ENCODE results near the gene PRKCE.

The PRKCE gene

DNA sequence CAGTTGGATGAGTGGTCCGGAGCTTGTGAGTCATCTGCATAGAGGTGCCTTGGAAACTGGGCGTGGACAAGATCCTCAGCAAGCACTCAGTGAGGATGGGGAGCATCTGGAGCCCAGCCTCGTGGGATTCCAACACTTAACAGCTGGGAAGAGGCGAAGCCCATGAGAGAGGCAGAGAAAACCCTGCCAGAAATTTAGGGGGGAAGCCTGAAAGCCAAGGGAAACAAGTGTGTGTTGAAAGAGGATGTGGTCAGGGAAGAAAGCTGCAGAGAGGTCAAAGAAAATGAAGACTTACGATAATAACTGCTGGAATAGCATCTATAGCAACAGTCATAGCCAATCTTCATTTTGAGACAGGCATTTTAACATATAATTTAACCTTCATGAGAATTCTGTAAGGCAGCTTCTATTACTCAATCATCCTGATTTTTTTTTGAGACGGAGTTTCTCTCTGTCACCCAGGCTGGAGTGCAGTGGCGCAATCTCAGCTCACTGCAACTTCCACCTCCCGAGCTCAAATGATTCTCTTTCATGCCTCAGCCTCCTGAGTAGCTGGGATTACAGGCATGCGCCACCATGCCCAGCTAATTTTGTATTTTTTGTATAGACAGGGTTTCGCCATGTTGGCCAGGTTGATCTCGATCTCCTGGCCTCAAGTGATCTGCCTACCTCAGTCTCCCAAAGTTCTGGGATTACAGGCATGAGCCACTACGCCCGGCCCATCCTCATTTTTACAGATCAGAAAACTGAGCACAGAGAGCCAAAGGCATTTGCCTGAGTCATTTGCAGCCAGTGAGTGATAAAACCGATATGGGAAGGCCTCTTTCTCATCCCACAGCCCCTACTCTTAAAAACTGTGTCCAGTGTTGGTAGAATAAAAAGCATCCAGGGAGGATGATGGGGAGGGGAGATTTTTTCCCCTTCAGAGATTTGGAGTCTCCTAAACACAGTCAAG lies 431.3 kb downstream of the PRKCE start:
- in situ Hi-C loops (cut with MboI; ENCODE audit: low sequenced_read_pairs) = no loop called here

DNA sequence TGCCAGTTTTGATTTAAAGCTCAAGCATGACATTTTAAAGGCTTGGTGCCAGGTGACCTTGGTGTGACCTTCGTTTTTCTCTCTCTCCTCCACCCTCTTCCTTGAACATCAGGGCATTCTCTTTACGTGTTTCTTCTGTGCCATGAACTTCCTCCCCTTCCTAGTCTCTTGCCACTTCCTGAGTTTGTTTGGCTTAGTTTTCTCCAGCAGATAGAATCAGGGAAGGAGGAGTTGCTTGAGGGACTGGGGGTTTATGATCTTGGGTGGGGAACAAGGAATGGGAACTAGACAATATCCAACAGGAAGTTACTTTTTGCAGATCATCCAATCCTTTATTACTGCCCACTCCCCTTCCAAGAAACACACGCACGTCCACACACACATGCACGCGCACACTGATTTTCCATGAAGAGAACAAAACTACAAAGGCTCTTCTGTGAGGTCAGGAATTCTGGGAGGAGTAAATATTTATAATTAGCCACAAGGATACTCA lies 435.1 kb downstream of the PRKCE start:
- in situ Hi-C loops (cut with MboI; ENCODE audit: low sequenced_read_pairs) = no loop called here

DNA sequence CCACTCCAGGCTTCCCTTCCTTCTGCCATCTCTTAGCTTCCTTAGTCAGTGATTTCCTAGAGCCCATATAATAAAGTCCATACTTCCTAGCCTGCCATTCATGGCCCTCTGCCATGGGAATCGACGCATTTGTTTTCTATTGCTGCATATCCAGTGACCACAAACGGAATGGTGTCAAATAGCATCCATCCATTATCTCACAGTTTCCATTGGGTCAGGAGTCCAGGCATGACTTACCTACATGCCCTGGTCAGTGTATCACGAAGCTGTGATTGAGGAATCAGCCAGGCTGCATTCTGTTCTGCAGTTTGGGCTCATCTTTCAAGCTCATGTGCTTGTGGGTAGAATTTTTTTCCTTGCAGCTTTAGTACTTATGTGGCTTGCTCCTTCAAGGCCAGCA lies 436.0 kb downstream of the PRKCE start:
- in situ Hi-C loops (cut with MboI; ENCODE audit: low sequenced_read_pairs) = no loop called here

DNA sequence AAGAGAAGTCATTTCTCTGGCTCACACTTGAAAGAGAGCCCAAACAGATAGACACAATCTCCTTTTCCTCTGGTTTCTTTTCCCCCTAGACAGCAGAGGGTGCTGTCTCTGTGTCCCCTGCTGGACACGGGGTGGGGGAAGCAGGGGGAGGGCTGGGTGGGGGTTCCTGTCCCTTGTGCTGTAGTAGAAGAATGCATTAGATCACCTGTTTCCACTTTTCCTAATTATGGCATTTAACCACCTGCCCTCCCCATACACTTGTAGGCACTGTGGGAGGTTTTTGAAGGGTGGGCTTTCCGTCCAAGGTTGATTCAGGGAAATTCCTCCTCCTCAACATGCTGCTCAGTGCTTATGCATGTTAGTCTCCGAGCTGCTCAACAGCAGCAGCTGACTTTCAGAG lies 439.5 kb downstream of the PRKCE start:
- in situ Hi-C loops (cut with MboI; ENCODE audit: low sequenced_read_pairs) = no loop called here

DNA sequence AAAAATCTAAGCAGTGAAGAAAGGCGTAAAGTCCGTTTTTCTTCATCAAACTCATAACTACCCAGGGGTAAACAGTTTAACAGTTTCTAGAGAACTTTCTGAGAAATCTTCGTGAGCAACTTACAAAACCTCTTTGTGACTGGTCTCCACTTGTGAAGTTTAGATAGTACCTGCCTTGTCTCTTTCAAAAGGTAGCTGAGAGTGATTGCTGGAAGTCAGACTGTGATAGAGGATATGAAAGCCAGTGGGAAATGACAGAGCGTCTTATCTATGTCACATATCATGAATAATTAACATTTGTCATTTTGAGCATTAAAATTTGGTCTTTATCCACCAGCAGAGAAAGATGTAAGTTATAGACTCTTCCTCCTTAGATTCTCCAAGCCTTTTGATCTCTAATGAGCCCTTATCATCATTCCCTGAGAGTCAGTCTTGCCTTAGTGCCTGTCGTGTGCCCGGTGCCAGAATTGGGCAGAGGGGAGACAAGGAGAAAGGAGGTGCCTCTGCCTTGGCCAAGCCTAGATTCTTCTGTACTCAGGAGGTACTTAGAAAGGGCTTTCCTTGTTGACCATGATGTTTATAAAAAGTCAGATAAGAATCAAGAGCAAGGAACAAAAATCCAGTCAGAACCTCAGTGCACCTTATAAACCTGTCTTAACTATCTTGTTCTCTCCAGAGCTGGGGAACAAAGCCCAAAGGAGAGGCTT lies 440.6 kb downstream of the PRKCE start:
- in situ Hi-C loops (cut with MboI; ENCODE audit: low sequenced_read_pairs) = no loop called here

DNA sequence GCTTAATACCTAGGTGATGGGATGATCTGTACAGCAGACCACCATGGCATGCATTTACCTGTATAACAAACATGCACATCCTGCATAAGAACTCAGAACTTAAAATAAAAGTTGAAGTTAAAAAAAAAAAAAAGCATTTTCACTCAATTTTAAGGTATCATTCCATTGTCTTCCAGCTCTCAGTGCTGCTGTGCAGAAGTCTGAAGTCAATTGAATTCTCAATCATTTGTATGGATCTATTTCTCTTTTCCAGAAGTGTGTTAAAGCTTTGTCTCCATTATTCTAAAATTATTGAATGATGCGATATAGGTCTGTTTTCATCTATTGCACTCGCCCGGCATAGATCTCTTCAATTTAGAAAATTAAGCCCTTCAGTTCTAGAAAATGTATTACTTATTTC lies 443.2 kb downstream of the PRKCE start:
- in situ Hi-C loops (cut with MboI; ENCODE audit: low sequenced_read_pairs) = no loop called here

DNA sequence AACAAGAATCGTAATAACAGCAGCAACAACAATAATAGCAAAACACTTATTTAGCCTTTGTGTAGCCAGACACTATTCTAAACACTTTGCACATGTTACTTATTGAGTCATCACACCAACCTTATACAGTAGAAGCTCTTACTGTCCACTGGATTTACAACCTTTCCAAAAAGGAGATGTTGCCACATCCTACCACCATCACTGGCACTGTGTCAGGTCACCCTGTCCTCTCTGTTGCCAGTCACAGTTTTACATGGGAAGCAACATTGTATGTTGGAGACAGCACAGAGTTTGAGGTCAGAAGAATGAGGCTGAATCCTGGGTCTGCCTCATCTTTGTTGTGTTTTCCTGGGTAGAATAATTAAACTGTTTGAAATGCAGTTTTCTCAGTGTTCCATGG lies 444.4 kb downstream of the PRKCE start:
- in situ Hi-C loops (cut with MboI; ENCODE audit: low sequenced_read_pairs) = no loop called here

DNA sequence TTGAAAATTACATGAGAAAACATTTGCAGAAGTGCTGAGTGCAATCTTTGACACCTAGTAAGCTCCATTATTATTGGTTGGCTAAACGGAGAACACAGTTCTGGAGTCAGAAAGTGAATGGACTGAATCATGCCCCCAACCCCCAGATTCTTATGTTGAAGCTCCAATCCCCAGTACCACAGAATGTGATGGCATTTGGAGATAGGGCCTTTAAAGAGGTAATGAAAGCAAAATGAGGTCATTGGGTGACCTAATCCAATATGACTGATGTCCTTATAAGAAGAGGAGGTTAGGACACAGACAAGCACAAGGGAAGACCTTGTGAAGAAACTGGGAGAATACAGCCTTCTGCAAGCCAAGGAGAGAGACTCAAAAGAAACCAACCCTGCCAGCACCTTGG lies 444.8 kb downstream of the PRKCE start:
- in situ Hi-C loops (cut with MboI; ENCODE audit: low sequenced_read_pairs) = no loop called here

DNA sequence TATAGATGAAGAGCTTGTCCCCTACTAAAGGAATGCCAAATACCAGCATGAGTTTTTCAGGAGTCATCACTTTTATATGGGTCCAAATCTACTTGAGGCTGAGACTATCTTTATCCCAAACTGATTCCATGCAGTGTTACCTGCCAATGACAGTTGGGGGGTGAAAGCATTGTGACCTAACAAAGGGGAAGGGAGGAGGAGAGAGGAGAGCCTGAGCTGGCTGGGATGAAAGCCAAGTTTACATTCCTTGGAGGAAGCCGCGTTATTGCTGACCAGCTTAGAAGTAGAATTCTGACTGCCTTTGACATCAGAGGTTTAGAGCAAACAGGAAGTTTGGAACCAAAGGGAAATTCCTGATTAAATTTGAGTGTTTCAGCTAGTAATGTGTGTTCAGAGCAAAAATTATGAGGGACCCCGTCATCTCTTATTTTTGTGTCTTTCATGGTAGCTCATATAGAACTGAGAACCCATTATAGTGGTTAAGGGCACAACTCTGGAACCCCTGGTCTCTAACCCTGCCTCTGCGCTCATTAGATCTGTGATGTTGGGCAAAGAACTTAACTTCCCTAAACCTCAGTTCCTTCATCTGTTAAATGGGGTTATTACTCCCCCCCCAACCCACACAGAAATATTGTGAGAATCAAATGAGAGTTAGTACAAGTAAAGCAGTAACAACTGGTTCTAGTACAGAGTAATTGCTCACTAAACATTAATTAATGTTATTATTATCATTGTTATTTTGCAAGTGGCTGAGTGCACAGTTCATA lies 446.4 kb downstream of the PRKCE start:
- in situ Hi-C loops (cut with MboI; ENCODE audit: low sequenced_read_pairs) = no loop called here

DNA sequence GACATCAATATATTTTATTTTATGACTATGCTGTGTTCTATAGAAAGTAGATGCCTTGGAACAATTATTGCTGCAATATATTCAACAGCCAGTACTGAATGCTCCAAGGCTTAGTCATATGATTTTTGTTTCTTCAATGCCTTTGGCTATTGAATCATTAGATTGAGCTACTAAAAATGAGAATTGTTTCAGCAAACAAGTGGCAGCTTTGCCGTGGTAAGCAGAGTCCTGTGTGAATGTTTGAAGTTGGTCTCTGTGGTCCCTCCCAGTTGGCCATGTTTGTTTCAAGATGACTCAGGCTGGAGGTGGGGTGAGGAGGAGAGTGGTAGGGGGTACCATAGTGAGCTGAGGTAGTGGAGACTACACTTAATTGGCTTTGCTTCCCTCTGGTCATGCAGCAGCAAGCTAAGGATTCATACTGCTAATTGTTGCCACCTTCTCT lies 447.2 kb downstream of the PRKCE start:
- in situ Hi-C loops (cut with MboI; ENCODE audit: low sequenced_read_pairs) = no loop called here

DNA sequence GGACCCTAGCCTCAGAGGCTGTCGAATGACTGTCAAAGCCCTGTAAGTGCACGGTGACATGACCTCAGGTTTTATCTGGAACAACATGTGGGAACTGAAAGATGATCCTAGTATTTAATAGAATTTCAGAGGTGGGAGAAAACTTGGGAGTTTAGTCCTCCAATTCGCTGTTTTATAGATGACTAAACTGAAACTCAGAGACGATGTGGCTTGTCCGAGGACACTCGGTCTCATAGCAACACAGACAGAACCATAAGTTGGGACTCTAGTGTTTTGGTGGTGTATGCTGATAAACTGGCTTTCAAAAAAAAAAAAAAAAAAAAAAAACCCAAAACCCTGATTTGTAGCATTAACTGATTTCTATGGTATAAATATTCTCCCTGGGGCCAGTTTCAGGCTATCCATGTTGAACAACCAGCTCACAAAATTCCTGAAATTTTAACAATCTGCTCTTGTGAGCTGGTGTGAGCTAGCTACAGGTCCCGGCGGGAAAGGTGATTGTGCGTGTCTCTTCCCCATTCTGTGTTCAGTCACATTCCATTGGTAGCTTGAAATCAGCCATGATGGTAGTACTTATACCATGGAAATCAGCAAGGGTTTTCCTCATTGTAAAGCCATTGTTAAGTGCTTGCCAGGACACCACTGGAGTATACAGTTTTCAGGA lies 450.2 kb downstream of the PRKCE start:
- in situ Hi-C loops (cut with MboI; ENCODE audit: low sequenced_read_pairs) = no loop called here

DNA sequence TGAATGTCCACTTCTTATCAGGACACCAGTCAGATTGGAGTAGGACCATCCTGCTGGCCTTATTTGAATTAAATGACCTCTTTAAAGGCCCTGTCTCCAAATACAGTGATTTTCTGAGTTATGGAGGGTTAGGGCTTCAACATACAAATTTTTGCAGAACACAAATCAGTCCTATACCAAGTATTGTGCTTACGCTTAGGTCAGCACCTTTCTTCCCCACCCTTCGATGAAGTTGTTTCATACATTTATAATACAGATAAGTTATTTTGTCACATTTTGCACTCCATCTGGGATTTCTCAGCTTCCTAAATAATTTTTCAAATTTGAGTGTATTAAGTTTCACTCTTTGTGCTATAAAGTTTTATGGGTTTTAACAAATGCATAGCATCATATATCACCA lies 455.2 kb downstream of the PRKCE start:
- in situ Hi-C loops (cut with MboI; ENCODE audit: low sequenced_read_pairs) = no loop called here

DNA sequence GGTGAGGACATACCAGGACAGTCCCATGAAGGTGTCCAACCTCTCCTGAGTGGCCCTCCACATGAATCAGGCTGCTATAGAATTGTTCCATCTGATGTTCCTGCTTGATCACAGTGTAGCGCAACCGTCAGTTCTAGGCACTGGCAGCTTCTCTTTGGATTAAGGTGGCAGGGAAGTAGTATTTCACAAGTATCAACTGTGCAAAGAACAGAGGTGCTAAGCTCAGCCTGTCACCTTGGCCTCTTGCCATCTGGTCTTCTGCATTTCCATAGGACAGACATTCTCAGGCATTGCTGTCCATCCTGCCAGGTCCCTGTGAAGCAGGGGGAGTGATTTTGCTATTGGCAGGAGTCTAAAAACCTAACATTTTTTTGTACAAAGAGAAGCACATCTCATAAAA lies 463.5 kb downstream of the PRKCE start:
- in situ Hi-C loops (cut with MboI; ENCODE audit: low sequenced_read_pairs) = no loop called here

DNA sequence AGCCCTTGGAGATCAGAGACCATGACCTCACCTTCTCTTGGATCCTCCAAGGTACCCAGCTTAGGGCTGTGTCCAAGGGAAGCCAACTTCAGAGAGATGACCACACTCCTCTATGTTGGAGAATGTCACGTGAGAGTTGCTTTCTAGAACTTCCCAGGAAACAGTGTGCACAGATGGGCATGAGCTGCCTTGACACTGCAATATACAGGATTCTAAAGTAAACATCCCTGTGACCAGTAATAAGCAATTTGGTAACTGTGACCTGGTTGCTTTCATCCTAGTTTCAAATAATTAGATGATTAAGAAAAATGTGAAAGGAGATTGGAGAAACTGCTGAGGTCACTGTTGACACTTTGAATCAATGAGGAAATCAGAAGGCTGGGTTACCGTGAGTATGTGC lies 464.7 kb downstream of the PRKCE start:
- in situ Hi-C loops (cut with MboI; ENCODE audit: low sequenced_read_pairs) = no loop called here

DNA sequence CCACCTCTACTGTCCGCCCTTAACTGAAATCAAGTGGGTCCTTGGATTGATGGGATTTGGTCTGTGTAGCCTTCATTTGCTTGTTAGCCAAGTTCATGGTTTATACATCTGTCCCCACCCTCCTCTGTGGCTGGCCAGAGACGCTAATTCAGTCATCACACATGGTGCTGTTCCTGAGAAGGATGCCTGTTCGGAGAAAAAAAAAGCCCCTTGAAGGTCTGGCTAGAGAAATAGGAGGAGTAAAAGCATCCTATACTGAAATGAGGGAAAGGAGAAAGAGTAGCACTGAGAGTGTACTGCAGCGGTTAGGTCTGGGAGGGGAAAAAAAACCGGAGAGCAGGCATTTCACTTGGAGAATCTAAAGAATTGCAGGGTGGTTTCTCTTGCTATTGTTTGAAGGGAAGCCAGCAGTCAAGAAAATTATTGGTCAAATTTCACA lies 465.1 kb downstream of the PRKCE start:
- in situ Hi-C loops (cut with MboI; ENCODE audit: low sequenced_read_pairs) = no loop called here

DNA sequence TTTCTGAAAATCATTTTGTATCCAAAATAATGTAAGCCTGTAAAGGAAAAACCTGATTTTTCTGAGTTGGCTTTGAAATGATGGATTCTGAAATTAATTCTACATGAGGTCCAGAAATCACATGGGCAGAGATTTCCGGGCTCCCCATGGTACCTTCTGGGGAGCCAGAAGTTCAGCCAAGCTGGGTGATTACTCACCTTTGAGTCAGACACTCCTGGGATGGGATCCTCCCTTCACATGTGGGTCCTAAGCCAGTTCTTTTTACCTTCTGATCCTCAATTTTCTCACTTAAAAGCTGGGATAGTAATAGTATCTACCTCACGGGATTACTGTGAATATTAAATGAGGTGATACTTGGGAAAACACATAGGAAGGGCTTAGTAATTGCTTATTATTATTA lies 465.9 kb downstream of the PRKCE start:
- in situ Hi-C loops (cut with MboI; ENCODE audit: low sequenced_read_pairs) = no loop called here

DNA sequence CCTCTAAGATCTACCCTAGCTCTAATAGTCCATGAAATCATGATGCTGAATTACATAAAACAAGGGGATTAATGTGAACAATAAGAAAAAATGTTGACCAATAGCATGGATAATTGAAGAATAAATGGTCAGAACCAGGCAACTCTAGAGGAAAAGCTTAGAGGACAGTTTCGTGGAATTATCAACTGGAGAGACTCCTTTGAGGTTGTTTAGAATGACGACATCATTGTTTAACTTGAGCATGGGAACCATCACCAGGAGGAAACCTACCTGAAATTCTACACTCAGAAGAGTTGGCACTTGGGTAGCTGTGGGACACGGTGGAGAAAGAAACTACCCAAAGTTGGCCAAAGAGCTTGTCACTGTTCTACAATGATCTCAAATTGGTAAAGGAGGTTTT lies 466.5 kb downstream of the PRKCE start:
- in situ Hi-C loops (cut with MboI; ENCODE audit: low sequenced_read_pairs) = no loop called here

DNA sequence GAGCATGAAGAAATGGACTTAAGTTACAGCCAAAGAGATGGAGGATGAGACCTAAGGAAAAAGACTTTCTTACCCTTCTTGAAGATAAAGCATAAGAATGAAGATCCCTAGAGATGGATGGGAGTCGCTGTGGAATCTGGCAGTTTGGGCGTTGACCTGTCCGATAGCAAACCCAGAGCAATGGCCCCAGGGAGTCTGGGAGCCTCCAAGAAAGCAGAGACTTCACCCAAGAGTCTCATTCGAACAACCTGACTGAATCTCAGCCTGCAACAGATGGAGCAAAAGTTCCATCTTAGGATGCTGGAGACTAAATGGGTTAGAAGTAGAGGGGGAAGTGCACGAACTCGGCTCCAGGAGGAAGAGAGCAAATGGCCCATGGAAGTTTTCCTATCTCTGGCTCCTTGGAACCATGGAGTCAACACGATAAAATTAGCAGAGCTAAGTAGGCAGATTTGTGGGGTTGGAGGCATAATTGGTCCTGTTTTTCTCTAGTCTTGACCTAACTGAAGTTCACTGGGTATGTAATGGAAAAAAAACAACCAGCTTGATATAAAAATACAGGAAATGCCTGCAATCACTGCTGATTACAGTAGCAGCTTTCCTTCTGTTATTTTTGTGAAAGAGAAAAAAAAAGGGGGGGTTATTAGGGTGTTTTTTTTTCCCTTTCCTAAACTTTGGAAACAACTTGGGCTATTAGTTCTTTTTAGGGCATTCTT lies 467.3 kb downstream of the PRKCE start:
- in situ Hi-C loops (cut with MboI; ENCODE audit: low sequenced_read_pairs) = no loop called here

DNA sequence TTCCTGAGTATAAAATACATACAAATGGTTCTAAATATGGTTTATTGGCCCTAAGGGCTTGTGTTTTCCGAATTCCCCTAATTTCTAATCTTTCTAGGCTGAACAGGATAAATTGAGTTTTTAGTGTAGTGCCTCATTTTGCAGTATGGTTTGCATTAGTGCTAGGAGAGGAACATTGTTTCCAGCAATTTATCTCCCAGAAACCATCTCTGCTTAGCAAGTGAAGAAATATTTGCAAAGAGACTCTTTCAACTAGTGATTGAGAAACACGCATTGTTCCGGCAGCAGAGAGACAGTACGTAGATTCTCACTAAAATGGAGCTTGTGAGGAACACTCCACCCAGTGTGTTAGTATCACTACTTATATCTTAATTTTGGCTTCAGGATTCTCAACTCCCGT lies 468.0 kb downstream of the PRKCE start:
- in situ Hi-C loops (cut with MboI; ENCODE audit: low sequenced_read_pairs) = no loop called here

All from HL-60/S4 (cell line).